MCF 10A (cell line): ENCODE results near the gene S100A8. TPM values are rescaled to one million over a fixed set of nuclear protein-coding genes. Genes with fewer than 3 reads are reported as not detected.

Experiments used
- BruUV-seq: library from RNA; stranded (reverse); fragments of 400-500 nt; replicated peaks from 2 replicates; lab custom pipeline; 2021; lab: Mats Ljungman, UMichigan
- CTCF ChIA-PET: fragments of 300-600 bp; sonication (Branson Sonifier 250); formaldehyde crosslinking; extraction: SDS; loops from one replicate; lab custom pipeline; 2021; ENCODE audit warnings: antibody characterized with exemption, inconsistent platforms; lab: Yijun Ruan, JAX
- POLR2A ChIA-PET: fragments of 300-600, 350-650 bp; sonication (Branson Sonifier 250); formaldehyde crosslinking; extraction: SDS; loops from one replicate; lab custom pipeline; 2020; ENCODE audit warnings: antibody characterized with exemption, inconsistent platforms; lab: Yijun Ruan, JAX
- DNase-seq: peaks from one replicate; pipeline ENCODE4 v3.0.0-alpha.2; 2018; ENCODE audit not compliant: unreplicated experiment
- H3K27ac Mint-ChIP-seq: one replicate; pipeline ENCODE4 v1.8.0; 2022; ENCODE audit warnings: mild to moderate bottlenecking, low read depth, mixed read lengths; ENCODE audit not compliant: unreplicated experiment
- H3K27me3 Mint-ChIP-seq: one replicate; pipeline ENCODE4 v1.8.0; 2022; ENCODE audit warnings: mixed read lengths; ENCODE audit not compliant: insufficient read depth, unreplicated experiment
- H3K36me3 Mint-ChIP-seq: one replicate; pipeline ENCODE4 v1.8.0; 2022; ENCODE audit warnings: mild to moderate bottlenecking, moderate library complexity, mixed read lengths; ENCODE audit not compliant: insufficient read depth, unreplicated experiment
- H3K4me1 Mint-ChIP-seq: one replicate; pipeline ENCODE4 v1.8.0; 2022; ENCODE audit warnings: mixed read lengths; ENCODE audit not compliant: insufficient read depth, unreplicated experiment
- H3K4me3 Mint-ChIP-seq: one replicate; pipeline ENCODE4 v1.8.0; 2022; ENCODE audit warnings: mild to moderate bottlenecking, moderate library complexity, mixed read lengths; ENCODE audit not compliant: unreplicated experiment
- H3K9me3 Mint-ChIP-seq: one replicate; pipeline ENCODE4 v1.8.0; 2022; ENCODE audit warnings: mixed read lengths; ENCODE audit not compliant: unreplicated experiment
- intact Hi-C: fragments of 100-400 bp; cut with micrococcal nuclease; formaldehyde crosslinking; loops from 2 replicates; pipeline ENCODE4 v1.14.1; 2022
- total RNA-seq: library from RNA; stranded (reverse); gene quantifications from 2 replicates; pipeline ENCODE4 v1.2.3, GENCODE V29; 2022
- TF ChIP-seq, protein P1 (sequence below): fragments of 200-600 bp; IDR thresholded peaks from one replicate; pipeline ENCODE4 v1.8.0; 2022; ENCODE audit warnings: antibody characterized with exemption, mild to moderate bottlenecking; ENCODE audit not compliant: unreplicated experiment

The S100A8 gene
- total RNA-seq, 1 experiment from 2014 or later: 80.4 TPM

DNA sequence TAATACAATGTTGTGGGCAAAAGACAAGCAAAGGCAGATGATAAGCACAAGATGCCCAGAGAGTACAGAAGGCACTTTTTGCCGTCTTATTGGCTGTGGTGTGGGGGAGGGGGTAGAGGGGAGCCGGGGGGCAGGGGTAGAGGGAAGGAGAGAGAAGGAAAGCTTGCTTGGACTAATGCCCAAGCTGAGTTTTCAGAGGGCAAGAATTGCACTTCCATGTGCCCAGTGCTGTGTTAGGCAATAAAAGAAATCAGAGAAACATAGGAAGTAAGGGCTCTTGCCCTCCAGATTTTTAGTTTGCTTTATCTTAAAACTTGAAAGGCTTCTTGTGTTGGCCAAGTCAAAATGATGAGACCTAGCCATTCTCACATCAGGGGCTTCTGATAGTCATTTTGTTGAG is 23.8 kb downstream of the S100A8 start:
- ChIA-PET CTCF (interaction anchor here (0.7 to 28.2 kb wide), 6 partner anchors 9 to 271 kb away, joined by 3 to 1438 read pairs (median 24); partner anchors contain the start of genes S100A12 and S100A9), POLR2A (interaction anchor here (0.9 to 5.1 kb wide), 5 partner anchors 9 to 123 kb away, joined by 3 to 46 read pairs (median 3); partner anchors contain the start of genes S100A12 and S100A9)
- Mint-ChIP-seq H3K27ac (no peak overlapping the region), H3K4me1 (peaks cover 58% of the 10 kb centered on the region), H3K9me3 (no peaks in the 10 kb centered on the region), H3K36me3 (peaks cover 12% of the 10 kb centered on the region), H3K27me3 (no peaks in the 10 kb centered on the region), H3K4me3 (no peak overlapping the region)
- DNase-seq: no peak
- intact Hi-C loops: no loop called here
- no TSS peak for BruUV-seq
- TF ChIP-seq, protein P1, sequence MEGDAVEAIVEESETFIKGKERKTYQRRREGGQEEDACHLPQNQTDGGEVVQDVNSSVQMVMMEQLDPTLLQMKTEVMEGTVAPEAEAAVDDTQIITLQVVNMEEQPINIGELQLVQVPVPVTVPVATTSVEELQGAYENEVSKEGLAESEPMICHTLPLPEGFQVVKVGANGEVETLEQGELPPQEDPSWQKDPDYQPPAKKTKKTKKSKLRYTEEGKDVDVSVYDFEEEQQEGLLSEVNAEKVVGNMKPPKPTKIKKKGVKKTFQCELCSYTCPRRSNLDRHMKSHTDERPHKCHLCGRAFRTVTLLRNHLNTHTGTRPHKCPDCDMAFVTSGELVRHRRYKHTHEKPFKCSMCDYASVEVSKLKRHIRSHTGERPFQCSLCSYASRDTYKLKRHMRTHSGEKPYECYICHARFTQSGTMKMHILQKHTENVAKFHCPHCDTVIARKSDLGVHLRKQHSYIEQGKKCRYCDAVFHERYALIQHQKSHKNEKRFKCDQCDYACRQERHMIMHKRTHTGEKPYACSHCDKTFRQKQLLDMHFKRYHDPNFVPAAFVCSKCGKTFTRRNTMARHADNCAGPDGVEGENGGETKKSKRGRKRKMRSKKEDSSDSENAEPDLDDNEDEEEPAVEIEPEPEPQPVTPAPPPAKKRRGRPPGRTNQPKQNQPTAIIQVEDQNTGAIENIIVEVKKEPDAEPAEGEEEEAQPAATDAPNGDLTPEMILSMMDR: no peak

DNA sequence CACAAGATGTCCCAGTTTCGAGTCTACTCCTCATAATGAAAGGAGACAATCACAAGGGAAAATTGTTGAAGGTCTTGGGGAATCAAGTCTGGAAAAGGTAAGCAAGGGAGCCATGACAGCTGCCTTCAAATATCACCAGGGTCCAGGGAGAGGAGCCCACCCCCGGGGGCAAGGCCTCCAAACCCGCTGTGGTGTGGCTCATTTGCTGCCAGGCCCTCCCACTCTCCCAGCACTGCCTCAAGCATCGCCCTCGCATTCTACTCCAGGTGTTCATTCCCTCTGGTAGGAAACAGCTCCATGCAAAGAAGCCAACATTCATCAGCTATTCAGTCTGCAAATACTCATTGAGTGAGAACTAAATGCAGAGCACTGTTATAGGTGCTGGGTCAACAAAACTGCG is 24.6 kb downstream of the S100A8 start:
- no TSS peak for BruUV-seq
- Mint-ChIP-seq H3K36me3 (peaks cover 14% of the 10 kb centered on the region), H3K27ac (no peak overlapping the region), H3K9me3 (no peaks in the 10 kb centered on the region), H3K4me1 (peaks cover 50% of the 10 kb centered on the region), H3K27me3 (no peaks in the 10 kb centered on the region), H3K4me3 (no peak overlapping the region)
- no peak for DNase-seq
- CTCF ChIA-PET: interaction anchor here (0.5 to 28.2 kb wide), 8 partner anchors 9 to 130 kb away, joined by 3 to 1438 read pairs (median 10); partner anchors contain the start of genes S100A12, S100A7A and S100A9
- TF ChIP-seq, protein P1: no peak
- intact Hi-C loops: no loop called here
- POLR2A ChIA-PET: interaction anchor here (1.0 to 5.1 kb wide), 5 partner anchors 9 to 624 kb away, joined by 3 to 46 read pairs (median 3); partner anchors contain the start of genes RPS27, S100A12 and S100A9

DNA sequence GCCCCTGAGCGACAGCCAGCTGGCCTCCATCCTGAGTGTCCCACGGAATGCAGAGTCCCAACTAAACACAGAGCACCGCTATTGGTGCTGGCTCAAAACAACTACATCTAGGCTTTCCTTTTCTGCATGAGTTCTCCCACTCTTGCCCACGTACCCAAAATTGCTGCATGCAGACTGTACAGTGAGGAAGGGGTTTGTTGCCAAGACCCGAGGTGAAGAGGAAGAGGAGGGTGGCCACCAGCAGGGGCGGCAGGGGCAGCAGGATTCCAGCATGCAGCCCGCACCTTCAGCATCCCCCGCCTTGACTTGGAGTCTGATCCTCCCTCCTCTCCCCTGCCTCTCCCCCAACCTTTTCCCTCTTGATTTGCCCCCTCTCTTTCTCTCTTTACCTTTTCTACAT is 25.2 kb downstream of the S100A8 start:
- Mint-ChIP-seq H3K36me3 (peaks cover 20% of the 10 kb centered on the region), H3K27ac (peak overlapping the region; percentile 46), H3K4me3 (peak overlapping the region; percentile 17), H3K27me3 (no peaks in the 10 kb centered on the region), H3K9me3 (no peaks in the 10 kb centered on the region), H3K4me1 (peaks cover 54% of the 10 kb centered on the region)
- ChIA-PET CTCF (interaction anchor here (0.7 to 28.2 kb wide), 10 partner anchors 9 to 489 kb away, joined by 3 to 1438 read pairs (median 5); partner anchors contain the start of genes S100A12, S100A7A and S100A9), POLR2A (interaction anchor here (0.5 to 5.1 kb wide), 13 partner anchors 9 to 625 kb away, joined by 3 to 46 read pairs (median 4); partner anchors contain the start of genes RPS27, S100A12, S100A16 and S100A8)
- intact Hi-C loops: no loop called here
- no peak for DNase-seq
- BruUV-seq: no TSS peak
- TF ChIP-seq, protein P1: no peak
